ENCODE data around the gene KIAA1755.

KIAA1755 gene

DNA sequence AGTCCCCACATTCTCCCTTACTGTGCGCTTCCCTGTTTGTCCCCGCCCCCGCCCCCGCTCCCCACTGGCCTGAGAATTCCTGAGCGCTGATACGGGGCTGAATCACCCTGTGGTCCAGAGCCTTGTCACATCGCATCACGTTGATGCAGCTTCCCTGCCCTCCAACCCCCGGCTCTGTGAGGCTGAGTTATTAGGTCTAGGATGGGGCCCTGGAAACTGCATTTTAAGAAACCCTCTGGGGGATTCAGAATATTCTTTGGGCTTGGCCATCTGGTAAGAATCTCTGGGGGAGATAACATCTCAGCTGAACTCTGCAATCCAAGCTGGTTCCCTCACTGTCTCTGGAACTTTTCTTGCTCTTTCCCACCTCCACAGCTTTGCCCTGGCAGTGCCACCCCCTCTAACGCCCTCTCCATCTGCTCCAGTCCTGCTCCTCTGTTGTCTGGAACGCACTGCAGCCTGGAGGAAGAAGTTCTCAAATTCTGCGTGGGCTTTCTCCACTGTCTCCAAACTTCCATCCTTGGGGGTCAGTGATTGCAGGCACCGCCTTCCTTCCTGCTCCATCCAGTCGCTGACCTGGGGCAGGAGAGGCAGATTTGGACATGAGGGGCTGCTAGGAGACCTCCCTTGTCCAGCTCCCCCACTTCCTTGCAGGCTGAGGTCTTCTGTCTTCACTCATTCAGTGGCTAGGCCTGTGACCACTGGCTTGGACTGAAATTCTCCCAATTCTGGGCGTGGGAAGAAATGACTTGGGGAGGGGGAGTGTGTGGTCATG is 42.6 kb downstream of the KIAA1755 start:
- no peak for DNase-seq

DNA sequence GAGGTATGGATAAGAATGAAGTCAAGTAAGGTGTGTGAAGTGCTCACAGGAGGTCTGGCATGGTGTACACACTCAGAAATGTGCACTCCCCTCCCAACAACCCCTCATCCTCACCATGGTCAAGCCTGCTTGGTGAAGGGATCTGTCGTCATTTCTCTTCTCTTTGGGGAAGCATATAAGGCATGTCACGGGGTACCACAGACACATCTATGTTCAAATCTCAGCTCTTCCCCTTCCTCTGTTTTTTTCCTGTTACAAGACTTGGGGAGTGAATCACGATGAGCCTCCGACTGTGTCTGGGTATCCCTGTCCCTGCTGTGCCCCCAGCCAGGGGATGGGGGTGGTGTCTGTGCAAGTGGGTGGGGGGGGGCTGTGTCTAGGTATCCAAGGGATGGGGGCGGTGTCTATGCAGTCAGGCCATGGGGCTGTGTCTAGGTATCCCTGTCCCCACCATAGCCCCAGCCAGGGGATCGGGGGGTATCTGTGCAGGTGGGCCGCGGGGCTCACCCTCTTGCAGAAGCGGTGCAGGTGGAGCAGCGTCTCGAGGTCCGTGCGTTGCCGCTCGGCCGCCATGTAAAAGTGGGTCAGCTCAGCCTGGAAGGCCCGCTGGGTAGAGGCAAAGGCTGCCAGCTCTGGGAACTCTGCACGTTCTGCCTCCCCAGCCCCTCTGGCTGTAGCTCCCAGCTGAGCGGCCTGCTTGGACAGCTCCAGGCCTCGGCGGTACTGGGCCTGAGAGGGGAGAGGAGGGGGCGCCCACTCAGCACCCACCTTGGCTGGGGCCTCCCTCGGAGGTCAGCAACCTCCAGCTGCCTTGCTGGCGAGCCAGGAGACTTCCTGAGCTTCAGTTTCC is 43.6 kb downstream of the KIAA1755 start:
- DNase-seq: no peak

DNA sequence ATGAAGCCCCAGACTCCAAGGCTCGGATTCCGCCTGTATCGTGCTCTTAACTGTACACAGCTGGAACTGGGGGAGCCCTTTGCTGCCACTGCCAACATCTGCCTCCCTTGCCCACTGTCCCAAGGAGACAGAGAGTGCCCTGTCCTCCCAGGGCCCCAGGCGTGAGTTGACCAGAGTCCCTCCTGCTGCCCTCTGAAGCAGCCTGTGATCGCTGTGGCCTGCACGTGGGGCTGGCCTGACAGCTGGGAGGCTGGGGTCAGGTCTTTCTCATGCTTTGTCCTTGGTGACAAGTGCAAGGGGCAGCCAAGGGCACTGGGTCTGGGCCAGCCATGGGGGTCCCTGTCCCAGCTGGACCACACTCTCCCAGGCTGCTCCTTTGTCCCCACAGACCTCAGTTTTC is 44.3 kb downstream of the KIAA1755 start:
- no peak for DNase-seq

DNA sequence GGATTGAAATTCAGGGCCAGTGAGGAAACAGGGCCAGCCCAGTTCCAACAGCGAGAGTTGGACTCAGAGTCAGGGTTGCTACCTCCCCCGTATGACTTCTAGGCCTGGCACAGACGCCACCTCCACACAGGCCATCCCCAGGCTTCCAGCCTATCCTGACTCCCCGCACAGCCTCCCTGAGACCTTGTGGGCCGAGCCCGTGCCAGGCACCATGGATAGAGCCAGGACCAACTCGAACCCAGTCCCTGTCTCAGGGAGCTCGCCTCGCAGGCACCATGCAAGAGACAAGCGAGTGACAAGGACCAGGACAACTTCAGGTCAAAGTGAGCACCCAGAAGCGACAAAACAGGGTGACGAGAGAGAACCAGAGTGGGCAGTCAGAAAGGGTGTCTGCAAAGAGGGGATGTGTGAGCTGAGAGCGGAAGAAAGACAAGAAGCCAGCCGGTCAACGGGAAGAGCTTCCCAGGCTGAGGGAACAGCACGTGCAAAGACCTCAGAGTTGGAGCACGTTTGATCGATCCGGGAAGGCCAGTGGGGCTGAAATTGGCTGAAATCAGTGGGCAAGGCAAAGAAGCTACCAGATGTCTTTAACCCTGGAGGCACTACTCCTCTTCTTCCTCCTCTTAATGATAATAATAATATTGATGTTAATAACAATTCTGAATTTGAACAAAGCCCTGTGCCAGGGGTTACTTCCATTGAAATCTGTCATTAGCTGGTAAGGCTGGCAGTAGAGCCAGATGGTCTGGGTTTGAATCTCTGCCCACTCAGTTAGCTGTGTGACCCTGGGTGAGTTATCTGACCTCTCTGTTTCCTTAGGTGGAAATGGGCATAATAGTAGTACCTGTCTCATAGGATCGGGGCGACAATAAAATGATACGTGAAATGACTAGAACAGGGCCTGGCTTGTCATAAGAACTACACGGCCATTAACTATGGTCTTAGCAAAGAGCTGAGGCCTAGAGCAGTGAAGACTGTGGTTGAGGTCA is 45.0 kb downstream of the KIAA1755 start:
- no peak for DNase-seq

DNA sequence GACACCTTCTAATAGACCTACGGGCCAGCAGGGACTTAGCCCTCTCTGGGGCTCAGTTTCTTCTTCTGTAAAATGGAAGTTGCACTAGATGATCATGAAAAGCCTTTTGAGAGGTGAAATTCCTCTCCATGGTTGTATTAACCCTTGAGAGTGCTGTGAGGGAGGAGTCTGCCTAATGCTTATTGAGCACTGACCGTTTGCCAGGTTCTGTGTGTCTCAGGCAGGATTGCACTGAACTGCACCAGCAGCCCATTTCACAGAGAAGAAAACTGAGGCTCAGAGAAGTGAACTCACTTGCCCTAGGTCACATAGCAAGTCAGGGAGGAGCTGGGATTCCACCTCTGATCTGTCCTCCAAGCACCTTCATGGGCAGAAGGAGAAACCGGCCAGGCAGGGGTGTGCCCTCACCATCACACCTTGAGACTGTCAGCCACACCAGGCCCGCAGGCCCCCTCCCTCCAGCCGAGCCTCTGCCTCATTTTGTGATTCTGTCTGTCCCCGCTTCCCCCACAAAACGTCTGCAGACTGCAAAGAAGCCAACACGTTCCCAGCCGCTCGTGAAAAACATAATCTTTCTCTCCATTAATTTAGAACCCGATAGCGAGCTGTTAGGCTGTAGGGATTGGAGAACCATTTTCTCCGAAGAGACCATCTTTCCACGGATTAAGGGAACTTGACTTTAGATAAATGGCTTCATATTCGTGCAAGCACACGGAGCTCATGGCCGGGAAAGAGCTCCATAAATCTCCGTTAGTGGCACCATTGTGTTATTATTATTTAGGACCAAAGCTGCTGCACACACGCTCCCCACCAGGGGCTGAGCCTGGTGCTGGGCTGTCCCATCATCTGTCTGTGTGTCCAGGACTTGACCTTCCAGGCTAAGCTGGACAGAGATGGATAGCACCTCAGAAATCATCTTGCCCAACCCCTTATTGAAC is 46.0 kb downstream of the KIAA1755 start:
- no peak for DNase-seq

DNA sequence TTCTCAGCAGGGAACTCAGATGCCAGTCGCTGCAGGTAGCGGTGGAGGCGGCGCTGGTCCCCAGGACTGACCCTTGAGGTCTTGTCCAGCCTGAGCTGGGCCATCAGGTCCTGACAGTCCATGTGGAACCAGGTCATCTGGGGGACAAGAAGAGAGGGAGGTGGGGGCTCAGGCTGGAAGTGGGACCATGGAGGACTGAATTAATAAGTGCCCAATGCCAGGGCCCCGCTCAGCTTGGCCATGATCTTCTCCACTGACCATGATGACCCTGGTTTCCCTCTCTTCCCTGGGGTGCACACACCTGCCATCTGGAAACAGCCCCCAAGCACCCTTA is 47.0 kb downstream of the KIAA1755 start:
- DNase-seq: no peak

DNA sequence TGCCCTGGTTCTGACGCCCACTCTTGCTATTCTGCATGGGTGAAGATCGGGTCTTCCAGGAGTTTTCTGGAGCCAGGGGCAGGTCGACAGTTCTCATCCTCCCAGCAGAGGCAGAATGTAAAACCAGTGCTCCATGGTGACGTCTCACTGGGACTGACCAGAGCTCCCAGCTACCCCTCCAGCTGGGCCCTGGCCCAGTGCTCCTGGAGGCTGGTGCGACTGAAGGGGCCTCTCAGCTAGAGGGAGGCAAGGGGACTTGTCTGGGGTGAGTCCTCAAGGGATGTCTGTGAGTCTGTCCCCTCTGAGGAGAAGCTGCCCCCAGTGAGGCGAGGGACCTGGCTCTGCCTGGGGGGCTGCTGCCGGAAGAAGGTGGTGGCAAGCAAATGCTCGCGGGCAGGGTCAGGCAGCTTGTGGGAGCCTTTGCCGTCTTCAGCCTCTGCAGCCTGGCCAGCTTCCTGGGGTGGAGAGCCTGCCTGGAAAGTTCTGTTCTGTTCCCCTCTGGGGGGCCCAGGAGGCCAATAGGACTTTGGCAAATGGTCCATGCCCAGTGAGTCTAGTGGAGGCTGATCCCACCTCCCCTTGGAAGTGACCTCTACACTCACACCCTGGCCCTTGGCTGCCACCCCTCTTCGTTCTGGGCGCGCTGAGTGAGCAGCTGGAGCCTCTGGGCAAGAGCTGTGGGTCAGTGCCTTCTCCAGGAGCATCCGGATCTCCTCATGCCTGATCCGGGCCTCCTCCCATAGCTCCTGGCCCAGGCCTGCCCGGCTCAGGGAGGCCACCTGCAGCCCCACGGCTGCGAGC is 47.5 kb downstream of the KIAA1755 start:
- DNase-seq: no peak

DNA sequence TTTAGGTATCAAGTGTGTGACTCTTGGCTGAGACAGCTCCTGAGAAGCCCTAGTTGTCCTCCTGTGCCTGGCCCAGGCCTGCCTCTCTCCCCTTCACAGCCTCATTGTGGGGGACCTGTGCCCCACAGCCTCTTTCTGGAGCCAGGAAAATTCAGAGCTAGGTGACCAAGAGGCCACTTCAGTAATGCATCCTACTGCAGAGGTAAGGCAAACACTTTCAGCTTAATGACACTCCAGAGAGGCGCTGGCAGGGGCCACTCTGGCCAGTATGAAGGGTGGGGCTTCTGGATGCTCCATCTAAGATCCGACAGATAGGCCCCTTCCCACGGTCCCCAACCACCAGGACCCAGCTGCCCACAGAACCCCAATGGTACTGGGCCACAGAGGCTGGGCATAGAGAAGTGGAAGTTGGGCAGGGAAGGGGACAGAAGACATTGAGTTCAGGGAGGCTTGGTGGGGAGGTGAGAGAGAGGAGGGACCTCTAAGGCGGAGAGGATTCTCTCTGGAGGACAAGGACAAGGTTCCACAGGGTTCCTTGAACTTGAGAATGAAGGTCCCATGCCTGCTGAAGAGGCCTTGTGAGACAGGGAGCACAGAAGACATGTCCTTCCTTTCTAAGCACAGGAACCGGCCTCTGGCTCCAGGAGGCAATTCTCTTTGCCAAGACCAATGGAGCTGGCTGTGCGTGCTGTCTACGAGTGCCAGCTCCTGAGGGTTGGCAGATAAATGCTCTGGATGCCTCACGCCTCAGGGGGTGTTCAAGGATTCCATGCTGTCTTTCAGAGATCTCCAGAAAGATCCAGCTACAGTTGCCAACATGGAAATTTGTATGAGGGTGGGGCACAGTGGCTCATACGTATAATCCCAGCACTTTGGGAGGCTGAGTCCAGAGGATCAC is 49.1 kb downstream of the KIAA1755 start:
- no peak for DNase-seq

DNA sequence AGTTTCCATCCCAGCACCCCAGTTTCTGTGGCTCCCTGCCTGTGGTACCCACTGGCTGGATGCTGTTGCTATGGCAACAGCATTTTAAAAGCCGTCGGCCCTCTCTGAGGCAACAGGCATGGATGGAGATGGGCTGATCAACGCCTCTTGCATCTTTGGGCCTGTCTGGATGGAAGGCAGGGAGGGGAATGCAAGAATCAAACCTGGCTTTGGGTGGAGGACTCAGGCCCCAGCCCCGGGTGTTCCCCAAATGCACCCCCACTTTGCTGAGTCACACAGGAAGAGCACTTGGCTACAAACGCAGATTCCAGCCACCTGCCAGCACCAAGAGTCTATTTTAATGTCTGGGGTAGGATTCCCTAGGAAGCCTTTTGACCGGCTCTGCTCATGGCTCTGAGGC is 49.8 kb downstream of the KIAA1755 start:
- DNase-seq: no peak

DNA sequence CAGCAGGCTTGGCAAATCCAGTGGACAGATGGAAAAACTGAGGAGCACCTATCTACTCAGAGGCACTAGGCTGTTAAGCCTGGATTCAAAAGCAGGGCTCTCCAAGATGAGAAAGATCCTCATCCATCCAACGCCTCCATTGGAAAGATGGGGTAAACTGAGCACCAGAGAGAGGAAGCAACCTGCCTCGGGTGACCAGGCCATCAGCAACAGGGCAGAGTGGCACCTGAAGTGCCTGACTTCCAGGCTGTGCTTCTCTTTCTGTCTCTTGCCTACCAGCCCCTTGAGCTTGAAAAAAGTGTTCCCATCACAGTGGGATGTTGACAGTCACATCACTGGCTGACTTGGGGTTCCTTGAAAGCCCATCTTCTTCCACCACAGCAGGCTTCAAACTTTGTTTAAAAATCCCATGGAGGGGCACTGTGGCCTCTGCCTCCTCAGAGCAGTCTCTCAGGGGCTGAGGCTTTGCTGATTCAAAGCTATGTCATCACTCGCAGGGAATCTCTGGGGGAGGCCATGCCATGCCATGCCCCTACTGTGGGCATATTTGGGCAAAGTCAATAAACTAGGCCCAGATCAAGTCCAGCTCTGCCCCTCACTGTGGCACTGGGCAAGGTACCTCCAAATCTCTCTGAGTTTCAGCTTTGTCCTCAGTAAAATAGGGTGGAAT is 50.7 kb downstream of the KIAA1755 start:
- DNase-seq: no peak

DNA sequence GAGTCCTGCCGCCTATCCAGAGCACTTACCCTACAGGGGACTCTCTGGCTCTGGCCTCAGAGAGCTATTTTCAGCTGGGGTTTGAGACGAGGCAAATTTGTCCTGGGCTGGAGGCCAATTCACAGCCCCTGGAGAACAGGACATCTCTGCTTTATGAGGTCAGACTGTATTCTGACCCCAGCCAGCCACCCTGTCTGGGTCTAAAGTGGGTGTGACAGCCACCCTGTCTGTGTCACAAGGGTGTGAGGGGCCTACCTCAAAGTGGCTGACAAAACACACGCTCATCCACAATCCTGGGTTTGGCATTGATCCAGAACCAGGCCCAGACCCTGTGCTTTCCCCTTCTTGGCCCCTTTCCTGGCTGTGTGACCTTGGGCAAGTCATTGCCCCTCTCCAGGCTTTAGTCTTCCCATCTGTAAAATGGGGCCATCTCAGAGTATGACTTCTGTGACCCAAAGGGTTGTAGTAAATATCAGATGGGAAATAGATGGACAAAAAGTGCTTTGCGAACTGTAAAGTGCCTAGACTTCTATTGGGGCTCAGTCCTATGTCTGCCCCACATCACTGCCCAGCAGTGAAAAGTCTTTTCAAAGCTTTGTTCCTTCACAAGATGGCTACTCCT is 51.4 kb downstream of the KIAA1755 start:
- no peak for DNase-seq

DNA sequence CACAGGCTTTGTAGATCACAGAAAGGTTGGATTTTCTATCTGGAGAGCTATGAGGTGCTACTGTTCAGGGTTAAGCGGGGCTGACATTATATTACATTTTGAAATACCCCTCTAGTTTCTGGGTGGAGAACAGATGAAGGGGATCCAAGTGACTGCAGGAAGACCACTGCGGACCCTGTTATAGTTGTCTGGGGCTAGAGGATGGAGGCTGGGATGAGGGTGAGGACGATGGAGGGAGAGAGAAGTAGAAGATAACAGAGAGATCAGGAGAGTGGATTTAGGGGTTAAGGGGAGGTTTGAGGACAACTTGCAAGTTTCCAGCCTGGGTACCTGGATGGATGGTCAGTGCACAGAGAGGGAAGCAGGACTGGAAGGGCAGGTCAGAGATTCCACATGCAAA is 52.0 kb downstream of the KIAA1755 start:
- no peak for DNase-seq

DNA sequence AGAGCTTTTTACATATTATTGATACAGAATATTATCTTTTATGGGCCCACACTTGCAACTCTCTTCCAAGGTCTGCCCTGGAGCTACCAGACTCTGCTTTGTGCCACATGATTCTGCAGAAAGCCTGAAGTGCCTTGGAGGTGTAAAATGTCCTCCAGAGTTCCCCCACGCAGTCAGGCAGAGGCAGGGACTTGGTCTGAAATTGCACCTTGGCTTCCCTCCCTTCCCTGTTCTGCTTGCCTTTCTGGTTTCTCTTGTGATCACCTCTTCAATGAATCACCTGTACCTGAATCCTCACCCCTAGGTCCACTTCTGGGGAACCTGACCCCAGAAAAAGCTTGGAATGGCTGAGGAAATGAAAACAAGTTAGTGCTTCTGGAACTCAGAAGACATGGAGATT is 52.4 kb downstream of the KIAA1755 start:
- DNase-seq: no peak

DNA sequence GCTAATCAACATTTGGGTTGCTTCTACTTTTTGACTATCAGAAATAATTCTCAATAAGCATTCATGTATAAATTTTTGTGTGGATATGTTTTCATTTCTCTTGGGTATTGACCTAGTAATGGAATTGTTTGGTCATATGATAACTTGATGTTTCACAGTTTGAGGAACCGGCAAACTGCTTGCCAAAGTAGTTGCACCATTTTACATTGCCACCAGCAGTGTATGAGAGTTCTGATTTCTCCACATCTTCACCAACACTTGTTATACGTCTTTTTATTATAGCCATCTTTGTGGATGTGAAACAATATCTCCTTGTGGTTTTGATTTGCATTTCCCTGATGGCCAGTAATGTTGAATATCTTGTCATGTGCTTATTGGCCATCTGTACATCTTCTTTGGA is 52.9 kb downstream of the KIAA1755 start:
- DNase-seq: no peak

DNA sequence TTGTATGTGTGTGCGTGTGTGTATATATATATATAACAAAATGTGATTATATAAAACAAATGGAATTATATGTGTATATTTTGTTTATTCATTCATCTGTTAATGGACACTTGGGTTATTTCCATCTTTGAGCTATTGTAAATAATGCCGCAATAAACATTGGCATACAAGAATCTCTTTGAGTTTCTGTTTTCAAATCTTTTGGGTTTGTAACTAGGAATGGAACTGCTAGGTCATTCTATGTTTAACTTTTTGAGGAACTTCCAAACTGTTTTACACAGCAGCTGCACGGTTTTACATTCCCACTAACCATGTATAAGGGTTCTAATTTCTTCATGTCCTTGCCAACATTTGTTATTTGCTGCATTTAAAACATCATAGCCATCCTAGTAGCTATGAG is 55.5 kb downstream of the KIAA1755 start:
- DNase-seq: no peak

DNA sequence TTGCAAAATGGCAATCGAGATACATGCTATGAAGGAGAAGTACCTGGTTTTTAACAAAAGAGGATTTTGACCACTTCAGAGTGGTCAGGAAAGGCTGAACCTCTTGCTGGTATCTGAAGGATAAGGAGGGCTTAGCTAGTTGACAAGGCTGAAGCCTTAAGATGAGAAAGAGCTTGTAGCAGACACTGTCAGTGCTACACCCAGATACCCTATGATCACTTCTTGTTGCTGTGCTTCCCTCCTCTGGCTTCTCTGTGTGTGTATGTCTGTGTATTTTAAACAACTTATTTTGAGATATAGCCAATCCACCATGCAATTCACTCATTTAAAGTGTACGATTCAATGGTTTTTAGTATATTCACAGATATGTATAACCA is 56.6 kb downstream of the KIAA1755 start:
- DNase-seq: no peak

DNA sequence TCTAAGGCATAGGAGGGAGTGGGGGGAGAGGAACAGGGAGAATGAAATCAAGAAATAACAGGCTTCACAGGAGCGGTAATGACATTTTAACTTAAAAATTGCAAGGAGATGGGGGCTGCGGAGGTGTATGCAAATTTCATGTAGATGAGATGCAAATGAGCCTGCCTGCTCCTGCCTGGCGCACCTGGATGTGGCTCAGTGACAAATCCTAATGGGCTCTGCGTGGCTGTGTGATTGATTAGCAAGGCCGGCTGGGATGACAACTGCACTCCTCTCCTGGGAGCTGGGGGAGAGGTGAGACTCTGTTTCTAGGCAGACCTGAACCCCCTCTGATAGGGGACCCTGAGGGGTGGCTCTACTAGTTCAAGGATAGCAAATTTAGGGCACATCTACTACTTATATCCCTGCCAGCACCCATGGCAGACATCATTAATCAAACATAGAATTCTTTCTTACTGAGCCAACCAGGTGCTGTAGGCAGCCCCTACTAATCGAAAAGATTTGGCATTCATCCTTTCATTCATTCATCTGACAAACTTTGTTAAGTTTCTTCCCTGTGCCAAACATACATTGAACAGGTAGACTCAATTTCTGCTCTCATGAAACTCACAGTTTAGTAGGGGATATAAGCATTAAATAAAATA is 57.1 kb downstream of the KIAA1755 start:
- no peak for DNase-seq

DNA sequence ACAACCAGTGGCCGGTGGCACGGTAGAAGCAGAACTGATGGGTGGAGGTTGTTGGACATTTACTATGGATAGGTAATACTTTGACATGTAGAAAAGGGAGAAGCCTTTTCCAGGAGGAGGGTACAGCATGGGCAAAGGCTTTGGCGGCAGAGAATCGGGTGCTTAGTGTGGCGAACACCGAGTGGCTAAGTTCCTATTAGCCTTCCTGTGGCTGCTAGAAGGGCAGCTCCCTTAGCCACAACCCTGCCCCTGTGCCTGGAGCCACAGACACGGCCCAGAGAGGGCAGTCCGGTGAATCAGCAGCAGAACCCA is 57.6 kb downstream of the KIAA1755 start:
- no peak for DNase-seq

Data from NCI-H2029 treated with DMSO at 0.1 percent for 48 hours (cell line).